ENCODE measurements around the gene HS3ST6.
"Not testable (repeated sequence)": the region's sequence is repeated elsewhere in the genome, so short reads cannot be mapped to it uniquely, and the experiment has no call there.

HS3ST6 gene

DNA sequence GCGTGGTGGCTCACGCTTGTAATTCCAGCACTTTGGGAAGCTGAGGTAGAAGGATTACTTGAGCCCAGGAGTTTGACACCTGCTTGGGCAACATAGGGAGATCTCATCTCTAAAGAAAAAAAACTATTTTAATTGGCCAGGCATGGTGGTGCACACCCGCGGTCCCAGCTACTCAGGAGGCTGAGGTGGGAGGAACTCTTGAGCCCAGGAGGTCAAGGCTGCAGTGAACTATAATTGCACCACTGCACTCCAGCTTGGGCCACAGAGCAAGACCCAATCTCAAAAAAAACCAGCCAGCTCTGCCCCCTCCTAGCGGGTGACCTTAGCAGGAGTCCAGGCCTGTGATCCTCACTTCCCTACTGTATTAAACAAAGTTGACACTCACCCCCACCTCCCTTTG is 5.9 kb upstream of the HS3ST6 start:
- DNase-seq: no peak

- no peak for DNase-seq
Observed at GRCh38 chr16:1923299-1924034, 5.3 kb upstream of the HS3ST6 start.

- no peak for DNase-seq
Observed at GRCh38 chr16:1922357-1922756, 4.1 kb upstream of the HS3ST6 start.

DNA sequence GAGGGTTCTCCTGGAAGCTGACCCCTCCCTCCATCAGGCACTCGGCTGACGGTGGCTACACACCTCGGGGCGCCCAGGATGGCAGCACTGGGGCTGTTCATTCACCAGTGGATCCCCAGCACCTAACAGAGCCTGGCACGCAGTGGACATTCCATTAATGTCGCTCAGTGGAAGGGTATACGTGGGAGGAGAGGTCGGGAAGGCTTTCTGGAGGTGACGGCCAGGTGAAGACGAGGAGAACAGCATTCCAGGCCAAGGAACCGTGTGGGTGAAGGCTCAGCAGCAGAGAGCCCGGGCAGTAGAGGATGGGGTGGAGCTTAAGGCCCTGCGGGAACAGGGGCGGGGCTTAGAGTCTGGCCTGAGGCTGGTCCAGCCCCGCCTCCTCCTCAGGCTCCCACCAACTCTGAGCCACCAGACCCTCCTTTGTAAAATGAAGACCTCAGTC is 2.5 kb upstream of the HS3ST6 start:
- no peak for DNase-seq

- not testable (repeated sequence) for DNase-seq
Observed at GRCh38 chr16:1920122-1920521, 1.9 kb upstream of the HS3ST6 start.

DNA sequence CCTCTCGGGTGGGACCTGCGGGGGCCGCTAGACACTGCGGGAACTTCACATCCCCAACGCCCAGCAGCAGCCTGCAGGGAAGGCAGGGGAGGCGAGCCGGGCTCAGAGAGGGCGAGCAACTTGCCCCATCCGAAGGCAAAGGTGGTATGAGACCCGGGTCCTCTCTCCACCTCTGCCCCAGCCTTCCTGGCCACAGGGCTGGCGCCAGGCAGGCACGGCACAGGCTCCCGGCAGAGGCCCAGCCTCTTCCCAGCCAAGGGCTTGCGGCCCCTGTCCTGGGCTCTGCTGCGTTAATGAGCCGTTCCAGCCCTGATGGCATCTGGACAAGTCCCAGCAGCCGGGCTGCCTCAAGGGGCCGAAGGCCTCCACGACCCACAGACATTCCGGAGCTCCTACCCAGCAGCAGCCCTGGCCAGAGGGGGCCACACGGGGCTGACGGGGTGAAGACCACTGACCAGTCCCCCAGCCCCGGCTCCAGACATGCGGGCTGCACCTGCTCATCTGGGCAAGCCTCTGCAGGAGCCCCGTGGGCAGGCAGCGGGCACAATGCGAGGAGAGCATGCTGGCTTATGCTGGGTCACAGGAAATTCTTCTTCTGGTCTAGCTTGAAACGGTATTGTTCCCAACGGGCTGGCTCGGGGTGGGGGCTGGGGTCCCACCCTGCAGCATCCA is 1.2 kb upstream of the HS3ST6 start:
- no peak for DNase-seq

GRCh38 chr16:1917665-1918350 is 407 bp downstream of the HS3ST6 start:
- DNase-seq: no peak

- DNase-seq: no peak
Observed at GRCh38 chr16:1917056-1917664, 1.1 kb downstream of the HS3ST6 start.

DNA sequence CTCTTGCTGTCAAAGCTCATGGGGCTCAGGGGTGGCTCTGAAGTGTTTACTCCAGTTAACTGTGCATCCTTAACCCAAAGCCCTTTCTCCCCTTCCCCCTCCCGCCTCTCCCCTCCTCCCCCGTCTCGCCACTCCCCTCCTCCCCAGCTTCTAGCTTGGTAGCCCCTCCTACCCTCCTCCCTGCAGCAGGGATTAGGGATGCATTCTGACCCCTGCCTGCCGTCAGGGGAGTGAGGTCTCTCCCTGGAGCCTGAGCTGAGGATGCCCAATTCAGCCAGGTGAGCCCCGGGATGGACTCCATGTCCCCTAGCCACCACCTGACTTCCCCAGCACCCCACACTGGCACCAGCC is 1.6 kb downstream of the HS3ST6 start:
- DNase-seq: no peak

- no peak for DNase-seq
Observed at GRCh38 chr16:1915732-1916639, 2.2 kb downstream of the HS3ST6 start.

DNA sequence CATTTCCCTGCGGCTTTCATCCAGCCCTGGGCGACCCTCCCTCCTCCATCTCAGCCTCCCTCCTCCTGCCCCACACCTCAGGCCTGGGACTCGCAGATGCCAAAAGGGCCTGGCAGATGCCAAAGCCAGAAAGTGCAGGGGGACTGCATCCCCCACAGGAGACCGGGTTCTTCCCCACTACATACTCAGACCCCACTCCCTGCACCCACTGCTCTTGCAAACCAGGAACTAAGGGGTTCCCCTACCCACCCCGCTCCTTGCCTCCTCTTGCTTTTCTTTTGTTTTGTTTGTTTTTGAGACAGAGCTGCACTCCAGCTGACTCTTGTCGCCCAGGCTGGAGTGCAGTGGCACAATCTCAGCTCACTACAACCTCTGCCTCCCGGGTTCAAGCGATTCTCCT is 3.2 kb downstream of the HS3ST6 start:
- no peak for DNase-seq

DNA sequence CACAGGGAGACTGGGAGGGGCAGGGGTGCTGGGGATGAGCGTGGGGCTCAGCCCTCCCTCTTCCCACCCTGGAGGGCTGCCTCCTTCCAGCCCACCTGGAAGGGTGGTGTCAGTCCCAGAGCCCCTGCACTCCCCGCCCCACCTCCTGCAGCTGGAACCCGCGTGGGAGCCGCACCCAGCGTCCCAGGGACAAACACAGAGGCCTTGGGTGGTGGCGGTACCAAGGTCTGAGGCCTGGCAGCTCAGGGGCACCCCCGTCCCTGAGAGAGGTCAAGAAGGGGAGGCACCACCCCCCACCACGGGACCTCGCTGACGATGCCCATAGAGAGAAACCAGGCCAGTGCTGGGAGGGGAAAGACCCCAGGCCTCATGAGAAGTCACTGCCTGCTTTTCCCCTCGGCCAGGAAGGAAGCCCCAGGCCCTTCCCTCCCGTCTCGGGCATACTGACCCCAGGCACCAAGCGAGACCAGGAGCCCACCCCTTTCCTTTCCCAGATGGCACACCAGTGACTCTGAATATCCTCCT is 4.1 kb downstream of the HS3ST6 start:
- DNase-seq: no peak

DNA sequence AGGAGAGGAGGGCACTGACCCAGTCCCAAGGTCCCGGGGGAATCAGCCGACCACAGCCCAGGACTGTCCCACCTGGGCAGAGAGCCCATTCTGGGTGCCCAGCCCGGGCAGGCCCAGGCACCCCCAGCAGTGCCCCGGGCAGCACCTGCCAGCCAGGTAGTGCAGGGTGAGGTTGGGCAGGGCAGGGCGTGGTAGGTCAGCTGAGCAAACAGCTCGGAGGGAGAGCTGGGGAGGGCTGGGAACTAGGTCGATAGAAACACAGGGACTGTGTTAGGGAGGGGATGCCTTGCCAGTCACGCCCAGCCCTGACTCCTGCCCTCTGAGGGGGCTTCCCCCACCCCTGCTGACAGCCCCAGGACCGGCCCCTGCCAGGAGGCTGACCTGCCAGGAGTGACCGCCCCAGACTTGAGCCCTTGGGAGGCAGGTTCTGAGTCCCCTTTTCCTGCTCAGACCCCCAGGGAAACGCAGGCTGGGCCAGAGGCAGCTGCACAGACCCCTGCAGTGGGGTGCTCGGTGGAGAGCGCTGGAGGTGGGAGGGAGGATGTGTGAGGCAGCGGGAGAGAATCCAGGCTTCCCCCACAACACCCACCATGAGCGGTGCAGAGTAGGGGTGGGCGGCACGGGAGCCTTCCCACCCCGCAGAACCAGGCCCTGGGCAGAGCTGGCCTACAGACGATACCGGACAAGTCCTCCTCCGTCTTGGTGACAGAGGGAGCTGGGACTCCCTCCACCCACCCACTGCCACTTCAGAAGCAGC is 4.7 kb downstream of the HS3ST6 start:
- DNase-seq: no peak

- DNase-seq: no peak
Observed at GRCh38 chr16:1912215-1912543, 6.0 kb downstream of the HS3ST6 start.

- DNase-seq: no peak
Observed at GRCh38 chr16:1911467-1912214, 6.6 kb downstream of the HS3ST6 start.

DNA sequence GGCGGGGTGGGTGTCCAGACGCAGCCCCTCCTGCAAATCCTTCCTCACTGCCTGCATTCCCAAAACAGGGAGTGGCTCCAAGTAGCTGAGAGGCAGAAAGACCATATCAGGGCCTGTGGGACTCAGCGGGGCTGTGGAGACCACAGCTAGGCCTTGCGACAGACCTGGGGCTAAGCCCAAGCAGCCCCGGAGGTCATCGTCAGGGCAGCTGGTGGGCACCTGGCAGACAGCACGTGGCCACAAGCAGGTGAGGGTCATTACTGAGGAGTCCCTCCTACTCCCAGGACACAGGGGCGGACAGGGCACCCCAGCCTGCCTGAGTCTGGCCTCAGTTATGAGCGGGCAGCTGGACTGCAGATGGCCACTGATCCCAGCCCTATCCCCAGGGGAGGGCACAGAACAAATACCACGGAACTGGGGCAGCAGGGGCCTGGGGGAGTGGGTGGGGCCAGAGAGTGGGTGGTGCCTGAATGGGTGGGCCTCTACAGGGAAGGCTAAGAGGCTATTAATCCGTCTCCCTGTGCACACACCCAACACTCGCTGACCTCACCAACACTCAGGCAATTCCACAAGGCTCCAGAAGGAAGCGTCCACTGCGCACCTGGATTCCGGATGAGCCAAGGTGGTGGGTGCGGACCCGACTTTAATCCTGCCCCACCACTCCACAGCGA is 8.5 kb downstream of the HS3ST6 start:
- DNase-seq: no peak

GRCh38 chr16:1908983-1909382 is 9.2 kb downstream of the HS3ST6 start:
- no peak for DNase-seq

DNA sequence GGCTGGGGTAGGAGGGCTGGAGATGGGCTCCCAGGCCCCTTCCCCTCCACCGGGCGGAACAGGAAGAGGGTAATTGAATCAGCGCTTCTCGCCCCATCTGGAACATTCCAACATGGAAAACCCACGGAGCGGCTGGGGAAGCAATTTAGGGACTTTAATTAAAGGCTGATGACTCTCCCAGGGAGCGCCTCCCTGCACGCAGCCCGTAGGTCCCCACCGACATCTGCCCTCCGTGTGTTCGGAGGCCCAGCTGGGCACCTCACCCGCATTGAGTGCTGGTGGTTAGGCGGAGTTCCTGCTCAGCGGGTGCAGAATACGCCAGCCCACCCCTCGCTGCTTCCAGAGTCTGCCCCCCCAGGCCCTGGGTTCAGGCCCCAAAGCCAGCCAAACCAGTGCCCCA is 10.0 kb downstream of the HS3ST6 start:
- no peak for DNase-seq

DNA sequence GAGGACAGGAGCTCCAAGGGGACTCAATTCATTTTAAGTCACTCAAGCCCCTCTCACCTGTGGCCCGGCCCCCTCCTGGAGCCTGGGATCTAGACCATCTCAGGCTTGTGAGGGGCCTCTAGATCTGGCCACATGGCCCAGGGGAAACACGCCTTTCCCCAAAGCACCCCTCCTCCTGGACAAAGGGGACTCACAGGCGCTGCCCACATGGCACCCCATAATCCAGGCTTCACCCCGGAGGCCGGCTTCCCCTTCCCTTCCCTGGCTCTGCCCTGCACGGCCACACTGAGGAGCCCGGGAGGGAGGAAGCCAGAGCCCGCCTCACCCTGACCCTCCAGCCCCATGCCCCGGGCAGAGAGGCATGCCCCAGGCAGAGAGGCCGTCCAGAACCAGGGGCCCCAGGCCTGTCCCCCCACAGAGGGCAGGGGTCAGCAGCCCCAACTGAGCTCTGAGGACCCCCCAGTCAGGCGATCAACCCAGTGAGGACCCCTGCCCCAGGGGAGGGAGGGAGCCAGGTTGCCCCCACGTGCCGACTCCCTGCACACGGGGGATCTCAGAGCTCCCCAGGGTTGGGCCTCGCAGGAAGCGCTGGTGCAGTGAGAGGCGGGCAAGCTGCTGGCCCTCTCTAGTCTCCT is 10.9 kb downstream of the HS3ST6 start:
- no peak for DNase-seq

DNA sequence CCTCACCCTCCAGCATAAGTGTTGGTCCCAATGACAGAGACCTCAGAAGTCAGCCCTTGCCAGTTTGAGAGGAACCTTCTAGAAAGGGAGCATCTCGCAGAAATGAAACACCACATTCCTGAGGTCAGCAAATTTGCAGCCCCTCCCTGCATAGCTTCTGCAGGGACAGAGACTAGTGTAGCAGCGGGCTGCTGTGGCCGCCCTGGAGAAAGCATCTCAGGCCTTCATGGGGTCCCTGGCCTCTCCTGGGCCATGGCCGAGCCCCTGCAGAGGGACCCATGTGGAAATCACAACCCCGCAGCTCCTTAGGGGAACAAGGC is 11.4 kb downstream of the HS3ST6 start:
- DNase-seq: no peak

Data from activated CD4-positive, CD25-positive, alpha-beta regulatory T cell treated with anti-CD3 and anti-CD28 coated beads, Interleukin-2, amount 50 U/mL, for 72 hours (primary cell).